IPS-NIHi7 (cell line): ENCODE measurements around the gene KCNE3.

Experiments used
- DNase-seq: peaks from one replicate; pipeline ENCODE4 v3.0.0; 2012; ENCODE audit warnings: mixed read lengths; ENCODE audit errors: extremely low spot score

KCNE3 gene, protein sequence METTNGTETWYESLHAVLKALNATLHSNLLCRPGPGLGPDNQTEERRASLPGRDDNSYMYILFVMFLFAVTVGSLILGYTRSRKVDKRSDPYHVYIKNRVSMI

DNA sequence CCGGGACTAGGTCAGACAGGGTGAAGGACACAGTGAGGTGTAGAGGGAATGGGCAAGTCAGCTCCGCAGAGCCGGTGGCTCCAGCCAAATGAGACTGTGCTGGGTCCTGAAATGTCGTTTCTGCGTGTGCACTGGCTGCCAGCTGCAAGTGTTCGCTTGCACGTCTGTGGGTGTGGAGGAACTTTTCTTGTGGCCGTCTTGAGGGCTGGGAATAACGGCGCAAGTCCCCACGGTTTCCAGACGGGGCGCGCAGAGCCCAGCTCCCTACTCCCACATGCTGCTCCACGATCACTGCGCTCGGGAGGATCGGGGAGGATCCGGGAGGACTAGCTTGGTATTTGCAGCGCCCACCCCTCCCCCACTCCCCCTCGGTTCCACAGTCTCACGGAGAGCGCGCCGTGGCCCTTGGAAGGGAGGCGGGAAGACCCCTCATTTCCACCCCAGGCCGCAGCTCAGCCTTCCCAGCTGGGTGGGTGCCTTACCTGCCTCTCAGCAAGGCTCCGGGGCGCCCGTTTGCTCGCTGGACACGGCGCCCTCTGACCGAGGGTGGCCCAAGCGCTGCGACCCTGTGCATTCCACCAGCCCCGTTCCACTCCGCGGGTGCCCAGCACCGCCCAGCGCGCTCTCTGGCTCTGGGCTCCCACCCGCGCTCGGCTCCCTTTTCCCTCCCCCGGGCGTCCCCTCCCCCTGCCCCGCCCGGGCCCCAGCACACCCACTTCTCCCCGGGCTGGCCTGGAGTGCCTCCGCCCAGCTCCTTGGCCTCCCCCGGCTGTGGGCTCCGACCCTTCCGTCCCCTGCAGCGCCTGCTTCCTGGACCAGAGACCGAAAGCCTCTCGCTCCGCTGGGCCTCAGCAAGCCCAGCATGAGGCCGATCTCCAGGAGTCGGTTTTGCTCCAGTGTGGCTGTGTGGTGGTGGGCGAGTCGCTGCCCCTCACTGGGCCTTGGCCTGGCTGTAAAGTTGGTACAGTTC is at the start of gene KCNE3:
Gene KCNE3, minus strand, starts transcription at position 634 of the 970 bp plus-strand sequence. CDS start 9,986 bp downstream, outside the sequence.
- peak; percentile 75 for DNase-seq

DNA sequence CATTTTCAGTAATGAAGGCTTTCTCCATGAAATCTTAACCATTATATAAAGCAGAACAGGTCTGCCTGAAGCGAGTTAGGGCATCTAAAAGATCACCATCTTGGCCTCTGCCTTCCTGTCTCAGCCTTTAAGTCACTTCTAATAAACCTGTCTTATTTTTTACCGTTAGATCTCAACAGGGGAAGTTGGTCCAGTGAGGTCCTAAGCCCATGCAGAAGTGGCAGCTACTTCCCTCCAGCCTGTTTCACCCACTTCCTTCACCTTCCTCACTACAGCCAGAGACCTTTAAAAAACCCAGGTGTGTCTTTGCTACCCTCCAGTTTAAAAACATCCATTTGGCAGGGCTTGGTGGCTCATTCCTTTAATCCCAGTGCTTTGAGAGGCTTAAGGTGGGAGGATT is 40.2 kb upstream of the KCNE3 start:
- no peak for DNase-seq

DNA sequence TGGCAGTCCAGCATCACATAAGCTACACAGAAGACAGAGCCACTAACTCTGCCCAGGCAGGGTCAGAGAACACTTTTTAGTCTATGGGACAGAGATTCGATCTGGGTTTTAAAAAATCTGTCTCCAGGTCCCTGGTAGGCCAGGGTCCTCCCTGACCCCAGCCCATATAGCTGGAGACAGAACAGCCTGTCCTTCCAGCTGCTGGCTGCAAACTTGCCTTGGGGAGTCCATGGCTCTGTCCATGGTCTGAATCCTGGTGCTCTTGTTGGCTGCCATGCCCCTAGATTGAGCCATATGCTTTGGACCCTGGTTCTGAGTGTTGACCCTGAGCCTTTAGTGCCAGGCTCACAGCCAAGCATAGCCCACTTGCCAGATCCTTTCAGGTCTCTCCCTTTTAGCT is 39.5 kb upstream of the KCNE3 start:
- DNase-seq: peak; percentile 45

DNA sequence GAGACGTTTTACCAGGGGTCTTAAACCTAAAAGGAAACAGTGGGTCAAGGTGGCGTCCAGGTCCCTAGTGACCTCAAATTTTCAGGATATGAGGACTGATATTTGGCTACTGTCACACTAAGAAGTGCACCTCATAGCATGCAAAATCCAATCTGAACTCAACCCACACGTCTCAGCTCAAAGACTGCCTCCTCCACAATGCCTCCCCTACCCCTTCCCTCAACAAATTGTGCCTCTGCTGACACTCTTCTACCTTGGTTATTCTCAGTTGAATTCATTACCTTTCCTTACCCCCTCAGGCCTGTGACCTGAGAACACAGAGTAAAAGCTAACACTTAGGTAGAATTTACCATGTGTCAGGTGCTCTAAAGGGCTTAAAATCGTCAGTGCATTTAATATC is 38.6 kb upstream of the KCNE3 start:
- DNase-seq: no peak

GRCh38 chr11:74504100-74504691 is 36.8 kb upstream of the KCNE3 start:
- DNase-seq: no peak

- no peak for DNase-seq
These were observed 27.6 kb upstream of the KCNE3 start for GRCh38 chr11:74494916-74495315.

DNA sequence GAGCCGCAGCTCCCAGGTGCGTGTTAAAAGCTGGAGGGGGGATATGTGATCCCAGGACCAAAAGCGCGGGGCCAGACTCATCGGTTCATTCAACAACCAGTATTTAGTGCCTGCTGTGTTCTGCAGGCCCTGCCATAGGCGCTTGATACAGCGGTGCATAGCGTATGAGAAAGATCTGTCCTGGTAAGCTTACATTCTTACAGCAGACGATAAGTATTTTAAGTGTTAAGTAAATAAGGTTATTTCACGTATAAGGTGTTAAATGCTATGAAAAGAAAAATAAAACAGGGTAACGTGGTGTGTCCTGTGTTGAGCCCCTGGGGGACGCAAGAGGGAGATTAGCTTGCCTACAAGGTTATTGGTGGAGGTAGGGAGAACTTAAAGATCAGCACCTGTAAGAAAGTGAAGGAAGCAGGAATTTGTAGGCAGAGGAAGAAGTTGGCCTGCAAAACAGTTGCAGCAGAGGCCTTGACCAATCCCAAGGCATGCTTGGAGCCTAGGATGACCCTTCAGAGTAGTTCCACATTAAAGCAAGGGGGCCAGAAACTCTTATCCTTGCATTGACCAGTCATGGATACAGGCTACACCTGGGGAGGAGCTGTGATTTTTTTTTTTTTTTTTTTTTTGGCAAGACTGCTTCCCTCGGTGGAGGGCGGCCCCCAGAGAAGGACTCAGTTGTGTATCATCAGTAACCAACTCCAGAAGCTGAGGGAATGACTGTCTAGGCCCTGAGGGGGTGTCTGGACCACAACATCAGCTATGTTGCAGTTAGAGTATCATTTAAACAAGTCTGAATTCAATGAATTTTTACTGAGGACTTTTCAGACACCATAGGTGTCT is 26.7 kb upstream of the KCNE3 start:
- no peak for DNase-seq

- peak; percentile 94 for DNase-seq
These were observed 25.8 kb upstream of the KCNE3 start, which contains the start of gene LIPT2 for GRCh38 chr11:74492974-74493790. Gene LIPT2, minus strand, starts transcription at chr11:74493724. Its CDS starts 21 bp downstream, at chr11:74493703.

- no peak for DNase-seq
These were observed 24.7 kb upstream of the KCNE3 start for GRCh38 chr11:74492084-74492483.

DNA sequence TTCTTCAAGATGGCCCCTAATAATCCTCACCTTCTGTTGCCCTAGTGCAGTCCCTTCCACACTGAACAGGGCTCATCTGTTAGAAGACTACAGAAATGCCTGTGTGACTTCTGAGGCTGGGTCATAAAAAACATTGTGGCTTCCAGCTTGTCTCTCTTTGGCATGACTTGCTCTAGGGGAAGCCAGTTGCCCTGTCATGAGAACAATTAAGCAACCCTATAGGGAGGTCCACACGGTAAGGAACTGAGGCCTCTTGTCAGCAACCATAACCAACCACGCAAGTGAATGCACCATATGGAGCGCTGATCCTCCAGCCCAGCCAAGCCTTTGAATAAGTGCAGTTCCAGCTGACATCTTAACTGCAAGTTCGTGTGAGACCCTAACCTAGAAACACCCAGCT is 23.6 kb upstream of the KCNE3 start:
- DNase-seq: no peak

- DNase-seq: no peak
These were observed 20.5 kb upstream of the KCNE3 start for GRCh38 chr11:74487875-74488274.

GRCh38 chr11:74485868-74486267 is 18.5 kb upstream of the KCNE3 start:
- no peak for DNase-seq

GRCh38 chr11:74480688-74481417 is 13.5 kb upstream of the KCNE3 start:
- DNase-seq: no peak

DNA sequence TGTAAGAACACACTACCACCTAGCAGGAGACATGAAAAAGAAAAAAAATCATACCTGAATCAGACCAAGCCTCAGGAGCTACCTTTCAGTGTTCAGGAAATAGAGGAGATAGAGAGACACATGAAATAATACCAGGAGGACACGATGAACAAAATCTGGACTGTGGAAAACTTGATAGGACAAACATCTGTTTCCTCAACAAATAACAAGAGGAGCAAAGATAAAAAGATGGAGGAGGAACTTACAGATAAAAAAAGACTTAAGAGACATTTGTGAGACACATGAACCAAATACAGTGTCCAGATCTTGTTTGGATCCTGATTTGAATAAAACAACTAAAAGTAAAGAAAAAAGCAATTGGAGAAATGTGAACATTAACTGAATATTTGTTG is 12.4 kb upstream of the KCNE3 start:
- no peak for DNase-seq

DNA sequence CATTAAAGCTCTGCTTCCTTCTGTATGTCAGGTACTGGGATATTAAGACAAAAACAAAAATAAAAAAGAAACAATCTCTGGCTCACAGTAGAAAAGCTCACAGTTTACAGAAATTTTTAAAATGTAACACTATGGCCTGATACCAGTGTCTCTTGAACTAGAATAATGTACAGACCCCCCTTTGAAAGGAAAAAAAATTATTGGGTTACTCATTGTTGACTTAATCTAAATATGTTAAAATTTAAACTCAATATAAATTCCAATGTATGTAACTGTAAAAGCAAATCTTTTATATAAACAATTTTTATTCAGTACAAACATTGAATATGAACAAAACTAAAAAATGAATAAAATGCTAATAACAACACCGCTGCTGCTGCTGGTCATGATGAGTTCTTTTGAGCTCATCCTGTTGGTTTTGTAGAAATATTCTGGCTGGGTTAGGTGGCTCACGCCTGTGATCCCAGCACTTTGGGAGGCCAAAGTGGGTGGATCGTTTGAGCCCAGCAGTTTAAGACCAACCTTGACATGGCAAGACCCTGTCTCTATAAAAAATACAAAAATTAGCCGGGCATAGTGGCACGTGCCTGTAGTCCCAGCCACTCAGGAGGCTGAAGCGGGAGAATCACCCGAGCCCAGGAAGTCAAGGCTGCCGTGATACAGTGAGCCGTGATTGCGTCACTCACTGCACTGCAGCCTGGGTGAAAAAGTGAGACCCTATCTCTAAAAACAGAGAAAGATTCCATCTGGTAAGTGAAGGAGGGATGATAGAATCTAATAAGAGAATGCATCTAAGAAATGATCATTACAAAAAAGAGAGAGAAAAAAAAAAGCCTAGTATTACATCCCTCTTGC is 11.8 kb upstream of the KCNE3 start:
- DNase-seq: no peak

GRCh38 chr11:74476536-74476935 is 9.2 kb upstream of the KCNE3 start:
- DNase-seq: no peak

DNA sequence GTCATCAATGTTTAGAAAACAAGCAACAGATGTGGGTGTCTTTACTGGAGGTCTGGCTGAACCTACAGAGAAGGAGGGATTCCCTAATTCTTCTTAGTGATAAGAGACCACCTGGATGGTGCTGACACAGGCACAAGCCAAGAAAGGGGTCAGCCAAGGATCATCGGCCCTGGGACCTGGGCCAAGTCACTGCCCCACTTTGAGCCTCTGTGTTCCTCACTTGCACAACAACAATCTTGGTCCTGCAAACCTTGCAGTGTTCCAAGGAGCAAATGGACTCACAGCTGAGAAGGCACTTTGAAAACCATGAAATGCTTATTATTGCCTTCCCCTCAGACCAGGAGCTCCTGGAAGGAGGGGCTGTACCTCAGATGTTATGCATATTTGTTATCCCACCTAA is 7.0 kb upstream of the KCNE3 start:
- DNase-seq: no peak

DNA sequence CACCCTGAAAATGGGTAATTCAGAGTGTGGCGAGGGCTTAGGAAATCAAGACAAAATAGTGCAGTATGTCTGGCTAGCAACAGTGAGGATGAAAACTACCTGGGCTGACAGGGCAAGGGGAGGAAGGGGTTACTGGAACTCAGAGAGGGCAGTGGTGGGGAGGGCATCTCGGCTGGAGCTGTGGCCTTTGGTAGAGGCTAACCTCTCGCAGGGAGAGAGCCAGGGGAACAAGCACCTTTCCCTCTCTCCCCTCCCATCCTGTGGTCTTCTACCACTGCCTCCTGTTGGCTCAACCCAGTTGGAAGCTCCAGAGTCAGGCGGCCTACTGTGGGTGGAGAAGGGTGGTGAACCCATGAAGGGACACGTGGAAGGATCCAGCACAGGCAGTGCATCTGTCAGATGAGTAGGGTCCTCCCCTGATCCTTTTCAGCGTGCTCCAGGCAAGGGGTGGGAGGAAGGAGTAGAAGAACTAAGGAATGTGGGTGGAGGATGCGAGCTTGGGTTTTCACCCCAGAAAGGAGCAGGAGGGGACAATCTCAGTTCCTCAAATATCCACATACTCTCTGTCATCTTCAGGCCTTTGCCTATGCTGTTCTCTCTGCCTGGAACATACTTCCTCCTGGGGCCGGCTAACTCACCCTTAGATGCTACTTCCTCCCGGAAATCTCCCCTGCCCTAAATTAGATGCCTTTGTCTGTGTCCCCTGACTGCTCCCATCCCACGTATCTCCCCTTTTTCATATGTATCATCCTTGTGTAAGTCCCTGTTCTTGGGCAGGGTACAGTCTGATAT is 6.2 kb upstream of the KCNE3 start:
- no peak for DNase-seq
